HCT116 (cell line): ENCODE results near the gene MEF2D. TPM values are rescaled to one million over a fixed set of nuclear protein-coding genes. Genes with fewer than 3 reads are reported as not detected.

Experiments used
- ATAC-seq: fragments of 200-7000 bp; cut with Tn5 transposase; 2 replicates; pipeline ENCODE4 v1.9.1; 2020; ENCODE audit warnings: mild to moderate bottlenecking, moderate library complexity
- BruUV-seq: library from RNA; stranded (reverse); fragments of 400-500 nt; replicated peaks from 2 replicates; lab custom pipeline; 2021; lab: Mats Ljungman, UMichigan
- CTCF ChIA-PET: fragments of 300-600 bp; sonication (Branson Sonifier 250); formaldehyde crosslinking; loops from one replicate; lab custom pipeline; 2021; ENCODE audit warnings: antibody characterized with exemption; lab: Charles Lee
- POLR2A ChIA-PET: fragments of 300-600, 350-600 bp; sonication (Branson Sonifier 250); formaldehyde crosslinking; loops from one replicate; lab custom pipeline; 2021; ENCODE audit warnings: antibody characterized with exemption; lab: Charles Lee
- RAD21 ChIA-PET, 2 experiments: fragments of 300-600 bp; sonication (Branson Sonifier 250); formaldehyde crosslinking; loops; one replicate each; lab custom pipeline; 2023; ENCODE audit warnings: low total read pairs in 2 of 2; ENCODE audit not compliant: uncharacterized antibody in 2 of 2, unreplicated experiment in 2 of 2, low non-redundant PET in 1 of 2; lab: Charles Lee
- DNase-seq: peaks from one replicate; pipeline ENCODE4 v3.0.0-alpha.2; 2010; ENCODE audit warnings: low read depth, low spot score
- H2AFZ ChIP-seq: fragments of 200-600 bp; shearing (Covaris generic), sonication (generic); 2 replicates; pipeline ENCODE4 v1.6.1; 2017; ENCODE audit warnings: low read depth, mixed run types, mixed read lengths, antibody characterized with exemption, low read length; ENCODE audit not compliant: poor library complexity, severe bottlenecking
- H3K27ac ChIP-seq: 2 replicates; pipeline ENCODE4 v1.5.1; 2012; ENCODE audit warnings: low read depth, low read length
- H3K27me3 ChIP-seq: fragments of 200-600 bp; sonication (generic); 2 replicates; pipeline ENCODE4 v1.6.1; 2016; ENCODE audit warnings: mixed run types, low read length, mixed read lengths; ENCODE audit not compliant: insufficient read depth
- H3K36me3 ChIP-seq, 2 experiments: fragments of 200-500 bp in 1 of 2; fragments of 200-600 bp in 1 of 2; sonication (Bioruptor generic) in 1 of 2; sonication (generic) in 1 of 2; 2 replicates each; pipeline versions ENCODE4 v1.5.1 to v1.6.1; 2014 to 2016; ENCODE audit warnings: low read length in 2 of 2, inconsistent platforms in 1 of 2, mixed read lengths in 1 of 2, mixed run types in 1 of 2; ENCODE audit not compliant: insufficient read depth in 2 of 2, control insufficient read depth in 1 of 2
- H3K4me1 ChIP-seq, 2 experiments: fragments of 200-600 bp in 1 of 2; sonication (generic) in 1 of 2; 2 replicates each; pipeline versions ENCODE4 v1.5.1 to v1.6.1; 2012 to 2017; ENCODE audit warnings: low read length in 2 of 2, inconsistent platforms in 1 of 2, mild to moderate bottlenecking in 1 of 2, mixed read lengths in 1 of 2, mixed run types in 1 of 2, moderate library complexity in 1 of 2; ENCODE audit not compliant: insufficient read depth in 2 of 2, control insufficient read depth in 1 of 2
- H3K4me2 ChIP-seq: fragments of 200-600 bp; sonication (generic); 2 replicates; pipeline ENCODE4 v1.6.1; 2017; ENCODE audit warnings: mixed run types, low read length, mixed read lengths
- H3K4me3 ChIP-seq, 2 experiments: fragments of 200-600 bp in 1 of 2; sonication (generic) in 1 of 2; replicated peaks in 1 of 2; 2 replicates each; pipeline ENCODE4 v1.5.1; 2011 to 2016; ENCODE audit warnings: low read length in 2 of 2, control low read depth in 1 of 2, low read depth in 1 of 2, mild to moderate bottlenecking in 1 of 2, mixed read lengths in 1 of 2, mixed run types in 1 of 2
- H3K79me2 ChIP-seq: fragments of 200-600 bp; sonication (generic); 2 replicates; pipeline ENCODE4 v1.6.1; 2017; ENCODE audit warnings: mild to moderate bottlenecking, mixed run types, low read length, moderate library complexity, mixed read lengths; ENCODE audit not compliant: insufficient read depth
- H3K9ac ChIP-seq: fragments of 200-600 bp; sonication (generic); 2 replicates; pipeline ENCODE4 v1.6.1; 2016; ENCODE audit warnings: low read length, mixed read lengths
- H3K9me2 ChIP-seq: fragments of 200-600 bp; sonication (generic), shearing (Covaris generic); 2 replicates; pipeline ENCODE4 v1.6.1; 2017; ENCODE audit warnings: mixed run types, mild to moderate bottlenecking, moderate library complexity; ENCODE audit not compliant: insufficient read depth
- H3K9me3 ChIP-seq, 2 experiments: fragments of 200-500 bp in 1 of 2; fragments of 200-600 bp in 1 of 2; sonication (Bioruptor generic) in 1 of 2; sonication (generic) in 1 of 2; 2 replicates each; pipeline ENCODE4 v1.6.1; 2014 to 2017; ENCODE audit warnings: low read length in 2 of 2, mixed read lengths in 2 of 2, inconsistent platforms in 1 of 2, low read depth in 1 of 2, mild to moderate bottlenecking in 1 of 2, mixed run types in 1 of 2, moderate library complexity in 1 of 2; ENCODE audit not compliant: control insufficient read depth in 1 of 2, insufficient read depth in 1 of 2
- H4K20me1 ChIP-seq: fragments of 200-600 bp; sonication (generic), shearing (Covaris generic); 2 replicates; pipeline ENCODE4 v1.6.1; 2017; ENCODE audit warnings: mixed run types, mild to moderate bottlenecking, moderate library complexity; ENCODE audit not compliant: insufficient read depth
- ATF3 ChIP-seq: IDR thresholded peaks from 2 replicates; pipeline ENCODE4 v1.6.1; 2012
- CEBPB ChIP-seq: IDR thresholded peaks from 2 replicates; pipeline ENCODE4 v1.6.1; 2012; ENCODE audit warnings: low read depth
- ELF1 ChIP-seq: IDR thresholded peaks from 2 replicates; pipeline ENCODE4 v1.6.1; 2012; ENCODE audit warnings: low read depth, borderline replicate concordance
- EZH2phosphoT487 ChIP-seq: fragments of 200-600 bp; IDR thresholded peaks from 2 replicates; pipeline ENCODE4 v1.6.1; 2018; ENCODE audit warnings: antibody characterized with exemption, borderline replicate concordance
- FOSL1 ChIP-seq: IDR thresholded peaks from 2 replicates; pipeline ENCODE4 v1.6.1; 2012; ENCODE audit warnings: low read depth
- POLR2AphosphoS5 ChIP-seq: IDR thresholded peaks from 2 replicates; pipeline ENCODE4 v1.6.1; 2011; ENCODE audit warnings: mild to moderate bottlenecking, low read depth, low read length, moderate library complexity
- RAD21 ChIP-seq: IDR thresholded peaks from 2 replicates; pipeline ENCODE4 v1.6.1; 2012; ENCODE audit warnings: low read depth, mild to moderate bottlenecking
- YY1 ChIP-seq: IDR thresholded peaks from 2 replicates; pipeline ENCODE4 v1.6.1; 2011; ENCODE audit warnings: low read length, low read depth, moderate library complexity, mild to moderate bottlenecking; ENCODE audit not compliant: insufficient replicate concordance; ENCODE audit errors: extremely low read depth
- ZNF274 ChIP-seq: fragments of 200-500 bp; sonication (Bioruptor generic); IDR thresholded peaks from 2 replicates; pipeline ENCODE4 v1.6.1; 2014; ENCODE audit warnings: mild to moderate bottlenecking, low read depth, low read length, inconsistent platforms
- intact Hi-C: fragments of 100-400 bp; cut with micrococcal nuclease; formaldehyde crosslinking; loops from 2 replicates; pipeline ENCODE4 v1.10.0; 2022
- total RNA-seq: library from RNA; stranded (reverse); gene quantifications from one replicate; pipeline ENCODE4 v1.2.1, GENCODE V29; 2021; ENCODE audit not compliant: unreplicated experiment

Gene MEF2D
- total RNA-seq, 1 experiment from 2014 or later: 44.2 TPM

GRCh38 chr1:156462954-156463795, 37.4 kb downstream of the MEF2D start:
- Histone ChIP-seq H3K9me2 (no peaks in the 10 kb centered on the region), H3K4me1 (peaks cover 12 to 32% of the 10 kb centered on the region in 2 experiments), H3K27ac (no peak overlapping the region), H3K4me3 (no peak overlapping the region), H3K9me3 (no peaks in the 10 kb centered on the region), H3K4me2 (no peak overlapping the region), H3K9ac (no peak overlapping the region), H3K79me2 (no peaks in the 10 kb centered on the region), H4K20me1 (no peaks in the 10 kb centered on the region), H2AFZ (no peak overlapping the region)
- RAD21 ChIA-PET: no interaction called here
- BruUV-seq: no TSS peak
- no peak for ATAC-seq
- CTCF ChIA-PET: no interaction called here
- intact Hi-C loops: no loop called here
- DNase-seq: no peak
- POLR2A ChIA-PET: no interaction called here
- TF ChIP-seq ELF1 (no peak), ATF3 (no peak), YY1 (no peak), CEBPB (no peak)
- TF ChIP-seq, all 23 proteins: peak for 0
- Histone ChIP-seq H3K27me3 (no peaks in the 10 kb centered on the region), H3K36me3 (peaks cover 2 to 7% of the 10 kb centered on the region in 2 experiments; a peak in 2 of 4 replicates)

GRCh38 chr1:156461781-156462647, 38.6 kb downstream of the MEF2D start:
- no peaks in the 10 kb centered on the region for H3K9me2 ChIP-seq
- TF ChIP-seq ZNF274 (no peak), RAD21 (no peak), EZH2phosphoT487 (no peak), POLR2AphosphoS5 (no peak), FOSL1 (no peak), CEBPB (no peak)
- no peak overlapping the region for H3K9ac ChIP-seq
- H3K9me3 ChIP-seq: no peaks in the 10 kb centered on the region
- H3K4me3 ChIP-seq: no peak overlapping the region
- BruUV-seq: no TSS peak
- H3K27me3 ChIP-seq: no peaks in the 10 kb centered on the region
- no peak for ATAC-seq
- no peaks in the 10 kb centered on the region for H4K20me1 ChIP-seq
- H3K4me1 ChIP-seq: peaks cover 17 to 44% of the 10 kb centered on the region in 2 experiments
- ChIA-PET RAD21 (no interaction called here), POLR2A (no interaction called here), CTCF (interaction anchor here (2.0 kb wide), 1 partner anchor 19 kb away, joined by 9 read pairs; no protein-coding TSS in a partner anchor)
- no peak overlapping the region for H3K4me2 ChIP-seq
- no peaks in the 10 kb centered on the region; a peak in 1 of 4 replicates for H3K36me3 ChIP-seq
- no peak for DNase-seq
- intact Hi-C loops: no loop called here
- H3K27ac ChIP-seq: no peak overlapping the region
- H2AFZ ChIP-seq: no peak overlapping the region
- no peaks in the 10 kb centered on the region for H3K79me2 ChIP-seq
